HCT116 (cell line): Measurements from ENCODE around the gene PICALM.

Source experiments
- CEBPB ChIP-seq: IDR thresholded peaks from 2 replicates; pipeline ENCODE4 v1.6.1; 2012; ENCODE audit warnings: low read depth
- EGR1 ChIP-seq: IDR thresholded peaks from 2 replicates; pipeline ENCODE4 v1.6.1; 2012; ENCODE audit warnings: low read depth
- EZH2 ChIP-seq: fragments of 200-600 bp; sonication (generic); IDR thresholded peaks from 2 replicates; pipeline ENCODE4 v1.6.1; 2017; ENCODE audit warnings: antibody characterized with exemption, mixed run types
- FOSL1 ChIP-seq: IDR thresholded peaks from 2 replicates; pipeline ENCODE4 v1.6.1; 2012; ENCODE audit warnings: low read depth
- JUND ChIP-seq: IDR thresholded peaks from 2 replicates; pipeline ENCODE4 v1.6.1; 2012
- POLR2A ChIP-seq: IDR thresholded peaks from 2 replicates; pipeline ENCODE4 v1.7.0; 2011; ENCODE audit warnings: borderline replicate concordance; ENCODE audit not compliant: insufficient read depth, insufficient read length; ENCODE audit errors: extremely low read depth
- POLR2AphosphoS5 ChIP-seq: IDR thresholded peaks from 2 replicates; pipeline ENCODE4 v1.6.1; 2011; ENCODE audit warnings: mild to moderate bottlenecking, low read depth, low read length, moderate library complexity
- SIN3A ChIP-seq: IDR thresholded peaks from 2 replicates; pipeline ENCODE4 v1.6.1; 2012; ENCODE audit warnings: low read depth
- SRF ChIP-seq: IDR thresholded peaks from 2 replicates; pipeline ENCODE4 v1.6.1; 2012; ENCODE audit warnings: low read depth
- YY1 ChIP-seq: IDR thresholded peaks from 2 replicates; pipeline ENCODE4 v1.6.1; 2011; ENCODE audit warnings: low read length, low read depth, moderate library complexity, mild to moderate bottlenecking; ENCODE audit not compliant: insufficient replicate concordance; ENCODE audit errors: extremely low read depth
- ZNF274 ChIP-seq: fragments of 200-500 bp; sonication (Bioruptor generic); IDR thresholded peaks from 2 replicates; pipeline ENCODE4 v1.6.1; 2014; ENCODE audit warnings: mild to moderate bottlenecking, low read depth, low read length, inconsistent platforms
- TF ChIP-seq, protein P1 (sequence below), 3 experiments: fragments of 200-600 bp in 1 of 3; sonication (generic) in 1 of 3; IDR thresholded peaks in 2 of 3; conservative IDR thresholded peaks in 1 of 3; 2 replicates each; pipeline ENCODE4 v1.5.1; 2012 to 2017; ENCODE audit warnings: low read depth in 2 of 3, low read length in 2 of 3, antibody characterized with exemption in 1 of 3, borderline replicate concordance in 1 of 3, control low read depth in 1 of 3, mild to moderate bottlenecking in 1 of 3, mixed read lengths in 1 of 3, mixed run types in 1 of 3, moderate library complexity in 1 of 3; ENCODE audit not compliant: insufficient read depth in 1 of 3
- TF ChIP-seq, protein P2 (sequence below): IDR thresholded peaks from 2 replicates; pipeline ENCODE4 v1.6.1; 2012
- TF ChIP-seq, protein P3 (sequence below): IDR thresholded peaks from 2 replicates; pipeline ENCODE4 v1.6.1; 2012; ENCODE audit warnings: low read depth

DNA sequence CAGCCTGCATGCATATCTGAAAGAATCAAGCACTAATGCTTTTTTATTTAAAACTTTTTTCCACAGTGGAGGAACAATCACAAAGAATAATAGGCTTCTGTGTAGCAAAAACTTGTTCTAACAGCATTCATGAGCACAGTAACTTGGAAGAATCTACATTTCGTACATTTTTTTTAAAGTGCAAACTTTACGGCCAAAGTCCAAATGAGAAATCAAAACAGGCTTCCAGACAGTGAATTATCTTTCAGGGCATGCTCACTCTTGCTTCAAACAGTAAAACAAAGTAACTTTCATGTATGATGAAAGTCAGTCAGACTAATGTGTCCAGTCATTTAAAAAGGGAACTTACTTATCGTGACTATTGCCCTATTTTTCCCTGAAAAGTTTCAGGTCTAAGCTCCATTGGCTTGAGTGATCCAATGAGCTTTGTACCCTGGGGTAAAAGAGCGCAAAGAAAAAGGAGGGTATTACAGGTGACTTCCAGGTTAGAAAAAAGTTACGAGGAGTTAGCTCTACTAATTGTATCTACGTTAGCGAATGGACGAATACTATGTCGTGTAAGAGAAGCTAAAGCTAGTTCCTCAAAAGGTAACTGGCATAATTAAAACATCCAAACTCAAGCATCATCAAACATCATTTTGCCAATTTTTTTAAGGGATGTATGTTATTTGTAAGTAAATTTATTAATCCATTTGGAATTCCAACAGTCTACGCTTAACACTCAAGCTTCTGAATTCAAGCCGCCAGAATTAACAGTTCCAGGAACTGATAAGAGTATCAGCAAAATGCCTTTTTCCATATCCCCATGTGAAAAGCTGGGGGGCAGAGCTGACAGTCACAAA lies 1.7 kb downstream of the PICALM start:
- TF ChIP-seq POLR2A (no peak), ZNF274 (no peak), FOSL1 (no peak), CEBPB (no peak), YY1 (no peak), SIN3A (no peak), JUND (no peak), EZH2 (no peak), SRF (no peak), POLR2AphosphoS5 (no peak), EGR1 (no peak)
- TF ChIP-seq, protein P1, sequence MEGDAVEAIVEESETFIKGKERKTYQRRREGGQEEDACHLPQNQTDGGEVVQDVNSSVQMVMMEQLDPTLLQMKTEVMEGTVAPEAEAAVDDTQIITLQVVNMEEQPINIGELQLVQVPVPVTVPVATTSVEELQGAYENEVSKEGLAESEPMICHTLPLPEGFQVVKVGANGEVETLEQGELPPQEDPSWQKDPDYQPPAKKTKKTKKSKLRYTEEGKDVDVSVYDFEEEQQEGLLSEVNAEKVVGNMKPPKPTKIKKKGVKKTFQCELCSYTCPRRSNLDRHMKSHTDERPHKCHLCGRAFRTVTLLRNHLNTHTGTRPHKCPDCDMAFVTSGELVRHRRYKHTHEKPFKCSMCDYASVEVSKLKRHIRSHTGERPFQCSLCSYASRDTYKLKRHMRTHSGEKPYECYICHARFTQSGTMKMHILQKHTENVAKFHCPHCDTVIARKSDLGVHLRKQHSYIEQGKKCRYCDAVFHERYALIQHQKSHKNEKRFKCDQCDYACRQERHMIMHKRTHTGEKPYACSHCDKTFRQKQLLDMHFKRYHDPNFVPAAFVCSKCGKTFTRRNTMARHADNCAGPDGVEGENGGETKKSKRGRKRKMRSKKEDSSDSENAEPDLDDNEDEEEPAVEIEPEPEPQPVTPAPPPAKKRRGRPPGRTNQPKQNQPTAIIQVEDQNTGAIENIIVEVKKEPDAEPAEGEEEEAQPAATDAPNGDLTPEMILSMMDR (IDR thresholded peaks at IDR 0.05 in 2 of 3, conservative IDR thresholded peaks at IDR 0.05 in 1 of 3; ENCODE audit: borderline replicate concordance in 1 of 3, insufficient read depth in 1 of 3, low read depth in 2 of 3, low read length in 2 of 3) = no peak
- TF ChIP-seq, protein P2, sequence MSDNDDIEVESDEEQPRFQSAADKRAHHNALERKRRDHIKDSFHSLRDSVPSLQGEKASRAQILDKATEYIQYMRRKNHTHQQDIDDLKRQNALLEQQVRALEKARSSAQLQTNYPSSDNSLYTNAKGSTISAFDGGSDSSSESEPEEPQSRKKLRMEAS = no peak
- TF ChIP-seq, protein P3, sequence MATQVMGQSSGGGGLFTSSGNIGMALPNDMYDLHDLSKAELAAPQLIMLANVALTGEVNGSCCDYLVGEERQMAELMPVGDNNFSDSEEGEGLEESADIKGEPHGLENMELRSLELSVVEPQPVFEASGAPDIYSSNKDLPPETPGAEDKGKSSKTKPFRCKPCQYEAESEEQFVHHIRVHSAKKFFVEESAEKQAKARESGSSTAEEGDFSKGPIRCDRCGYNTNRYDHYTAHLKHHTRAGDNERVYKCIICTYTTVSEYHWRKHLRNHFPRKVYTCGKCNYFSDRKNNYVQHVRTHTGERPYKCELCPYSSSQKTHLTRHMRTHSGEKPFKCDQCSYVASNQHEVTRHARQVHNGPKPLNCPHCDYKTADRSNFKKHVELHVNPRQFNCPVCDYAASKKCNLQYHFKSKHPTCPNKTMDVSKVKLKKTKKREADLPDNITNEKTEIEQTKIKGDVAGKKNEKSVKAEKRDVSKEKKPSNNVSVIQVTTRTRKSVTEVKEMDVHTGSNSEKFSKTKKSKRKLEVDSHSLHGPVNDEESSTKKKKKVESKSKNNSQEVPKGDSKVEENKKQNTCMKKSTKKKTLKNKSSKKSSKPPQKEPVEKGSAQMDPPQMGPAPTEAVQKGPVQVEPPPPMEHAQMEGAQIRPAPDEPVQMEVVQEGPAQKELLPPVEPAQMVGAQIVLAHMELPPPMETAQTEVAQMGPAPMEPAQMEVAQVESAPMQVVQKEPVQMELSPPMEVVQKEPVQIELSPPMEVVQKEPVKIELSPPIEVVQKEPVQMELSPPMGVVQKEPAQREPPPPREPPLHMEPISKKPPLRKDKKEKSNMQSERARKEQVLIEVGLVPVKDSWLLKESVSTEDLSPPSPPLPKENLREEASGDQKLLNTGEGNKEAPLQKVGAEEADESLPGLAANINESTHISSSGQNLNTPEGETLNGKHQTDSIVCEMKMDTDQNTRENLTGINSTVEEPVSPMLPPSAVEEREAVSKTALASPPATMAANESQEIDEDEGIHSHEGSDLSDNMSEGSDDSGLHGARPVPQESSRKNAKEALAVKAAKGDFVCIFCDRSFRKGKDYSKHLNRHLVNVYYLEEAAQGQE = no peak
